ENCODE results near the gene OSBPL5. TPM values are rescaled to one million over a fixed set of nuclear protein-coding genes. Genes with fewer than 3 reads are reported as not detected.

Gene OSBPL5
- total RNA-seq, 1 experiment from 2014 or later, result 11.0 TPM

- H3K36me3 ChIP-seq, result no peaks in the 10 kb centered on the region
- H3K27me3 ChIP-seq, result no peaks in the 10 kb centered on the region
- peaks cover 9% of the 10 kb centered on the region for H3K9me3 ChIP-seq
- H3K4me3 ChIP-seq, result no peak overlapping the region
- no peak for DNase-seq
These were observed 55.0 kb downstream of the OSBPL5 start for GRCh38 chr11:3109921-3110706.

GRCh38 chr11:3109434-3109833 lies 55.7 kb downstream of the OSBPL5 start:
- Histone ChIP-seq H3K4me3 (no peak overlapping the region), H3K9me3 (peaks cover 6% of the 10 kb centered on the region), H3K36me3 (no peaks in the 10 kb centered on the region), H3K27me3 (no peaks in the 10 kb centered on the region)
- DNase-seq, result no peak

- no peak for DNase-seq
These were observed 56.9 kb downstream of the OSBPL5 start for GRCh38 chr11:3108183-3108721.

GRCh38 chr11:3107608-3108182 lies 57.4 kb downstream of the OSBPL5 start:
- Histone ChIP-seq H3K4me3 (no peak overlapping the region), H3K9me3 (no peaks in the 10 kb centered on the region; the same call in 1 of the 2 replicates), H3K27me3 (no peaks in the 10 kb centered on the region), H3K36me3 (no peaks in the 10 kb centered on the region)
- no peak for DNase-seq

More at GRCh38 chr11:3108183-3108721, 56.9 kb downstream of the OSBPL5 start:
- Histone ChIP-seq H3K27me3 (no peaks in the 10 kb centered on the region), H3K4me3 (no peak overlapping the region), H3K9me3 (no peaks in the 10 kb centered on the region; the same call in 1 of the 2 replicates), H3K36me3 (no peaks in the 10 kb centered on the region)

GRCh38 chr11:3106736-3107524 lies 58.2 kb downstream of the OSBPL5 start:
- Histone ChIP-seq H3K27me3 (no peaks in the 10 kb centered on the region), H3K4me3 (no peak overlapping the region), H3K36me3 (no peaks in the 10 kb centered on the region), H3K9me3 (no peaks in the 10 kb centered on the region)
- no peak for DNase-seq

GRCh38 chr11:3105791-3106735 lies 59.0 kb downstream of the OSBPL5 start:
- Histone ChIP-seq H3K27me3 (no peaks in the 10 kb centered on the region), H3K4me3 (no peak overlapping the region), H3K36me3 (no peaks in the 10 kb centered on the region), H3K9me3 (no peaks in the 10 kb centered on the region)
- DNase-seq, result no peak

GRCh38 chr11:3104961-3105790 lies 59.9 kb downstream of the OSBPL5 start:
- DNase-seq, result no peak
- H3K4me3 ChIP-seq, result no peak overlapping the region
- H3K36me3 ChIP-seq, result no peaks in the 10 kb centered on the region
- H3K9me3 ChIP-seq, result no peaks in the 10 kb centered on the region
- H3K27me3 ChIP-seq, result no peaks in the 10 kb centered on the region

GRCh38 chr11:3104051-3104714 lies 60.9 kb downstream of the OSBPL5 start:
- no peaks in the 10 kb centered on the region for H3K36me3 ChIP-seq
- H3K27me3 ChIP-seq, result no peaks in the 10 kb centered on the region
- no peak for DNase-seq

GRCh38 chr11:3103076-3103475 lies 62.0 kb downstream of the OSBPL5 start:
- Histone ChIP-seq H3K27me3 (no peaks in the 10 kb centered on the region), H3K9me3 (no peaks in the 10 kb centered on the region), H3K4me3 (no peak overlapping the region), H3K36me3 (no peaks in the 10 kb centered on the region)
- no peak for DNase-seq

More at GRCh38 chr11:3104051-3104714, 60.9 kb downstream of the OSBPL5 start:
- no peaks in the 10 kb centered on the region for H3K9me3 ChIP-seq
- H3K4me3 ChIP-seq, result no peak overlapping the region

- Histone ChIP-seq H3K36me3 (no peaks in the 10 kb centered on the region), H3K4me3 (no peak overlapping the region), H3K9me3 (no peaks in the 10 kb centered on the region), H3K27me3 (no peaks in the 10 kb centered on the region)
- no peak for DNase-seq
These were observed 62.5 kb downstream of the OSBPL5 start for GRCh38 chr11:3102641-3102921.

GRCh38 chr11:3101921-3102640 lies 63.0 kb downstream of the OSBPL5 start:
- H3K4me3 ChIP-seq, result no peak overlapping the region
- no peaks in the 10 kb centered on the region for H3K9me3 ChIP-seq
- H3K36me3 ChIP-seq, result no peaks in the 10 kb centered on the region
- no peak for DNase-seq
- no peaks in the 10 kb centered on the region for H3K27me3 ChIP-seq

GRCh38 chr11:3099178-3099577 lies 65.9 kb downstream of the OSBPL5 start:
- Histone ChIP-seq H3K9me3 (no peaks in the 10 kb centered on the region), H3K27me3 (no peaks in the 10 kb centered on the region), H3K4me3 (no peak overlapping the region), H3K36me3 (no peaks in the 10 kb centered on the region)
- DNase-seq, result no peak

- H3K9me3 ChIP-seq, result no peaks in the 10 kb centered on the region
- no peaks in the 10 kb centered on the region for H3K27me3 ChIP-seq
- no peak overlapping the region for H3K4me3 ChIP-seq
- H3K36me3 ChIP-seq, result no peaks in the 10 kb centered on the region
- no peak for DNase-seq
These were observed 68.1 kb downstream of the OSBPL5 start for GRCh38 chr11:3096909-3097530.

- peak; percentile 16 for DNase-seq
- Histone ChIP-seq H3K27me3 (no peaks in the 10 kb centered on the region), H3K36me3 (no peaks in the 10 kb centered on the region), H3K4me3 (no peak overlapping the region), H3K9me3 (no peaks in the 10 kb centered on the region)
These were observed 69.3 kb downstream of the OSBPL5 start for GRCh38 chr11:3095712-3096361.
